HG02763 (cell line): Measurements from ENCODE around the gene SSTR1.
"Not testable (repeated sequence)": the region's sequence is repeated elsewhere in the genome, so short reads cannot be mapped to it uniquely, and the experiment has no call there.

Source experiments
- ATAC-seq: cut with Tn5 transposase; IDR thresholded peaks from one replicate; pipeline ENCODE4 v1.9.1; 2021; ENCODE audit warnings: mild to moderate bottlenecking, moderate library complexity; ENCODE audit not compliant: unreplicated experiment

Gene SSTR1

GRCh38 chr14:38207736-38208617, at the start of gene SSTR1:
TSS of gene SSTR1 (plus strand) at chr14:38207904. CDS start at chr14:38209390, 1,486 bp downstream.
- ATAC-seq = no peak

- no peak for ATAC-seq
Observed at GRCh38 chr14:38158468-38158867, 49.2 kb upstream of the SSTR1 start.

GRCh38 chr14:38168416-38168815, 39.3 kb upstream of the SSTR1 start:
- no peak for ATAC-seq

- no peak for ATAC-seq
Observed at GRCh38 chr14:38171197-38171596, 36.5 kb upstream of the SSTR1 start.

- no peak for ATAC-seq
Observed at GRCh38 chr14:38174711-38175110, 33.0 kb upstream of the SSTR1 start.

- no peak for ATAC-seq
Observed at GRCh38 chr14:38175658-38176057, 32.0 kb upstream of the SSTR1 start.

- ATAC-seq = no peak
Observed at GRCh38 chr14:38176379-38176778, 31.3 kb upstream of the SSTR1 start.

GRCh38 chr14:38184132-38184531, 23.6 kb upstream of the SSTR1 start:
- ATAC-seq = no peak

GRCh38 chr14:38185671-38186070, 22.0 kb upstream of the SSTR1 start:
- no peak for ATAC-seq

- ATAC-seq = no peak
Observed at GRCh38 chr14:38186216-38186615, 21.5 kb upstream of the SSTR1 start.

GRCh38 chr14:38187528-38187927, 20.2 kb upstream of the SSTR1 start:
- no peak for ATAC-seq

GRCh38 chr14:38189930-38190726, 17.6 kb upstream of the SSTR1 start:
- no peak for ATAC-seq

GRCh38 chr14:38190846-38191245, 16.9 kb upstream of the SSTR1 start:
- ATAC-seq = not testable (repeated sequence)

- not testable (repeated sequence) for ATAC-seq
Observed at GRCh38 chr14:38191491-38191890, 16.2 kb upstream of the SSTR1 start.

- ATAC-seq = no peak
Observed at GRCh38 chr14:38197001-38197783, 10.5 kb upstream of the SSTR1 start.

- ATAC-seq = no peak
Observed at GRCh38 chr14:38197784-38198335, 9.8 kb upstream of the SSTR1 start.

GRCh38 chr14:38198425-38198824, 9.3 kb upstream of the SSTR1 start:
- ATAC-seq = no peak

GRCh38 chr14:38199076-38199475, 8.6 kb upstream of the SSTR1 start:
- no peak for ATAC-seq

GRCh38 chr14:38199739-38200138, 8.0 kb upstream of the SSTR1 start:
- no peak for ATAC-seq

GRCh38 chr14:38201137-38201828, 6.4 kb upstream of the SSTR1 start:
- ATAC-seq = no peak
